HUES6 (cell line): ENCODE measurements around the gene ABHD17A.

Experiments used
- H3K27ac ChIP-seq: 2 replicates; pipeline ENCODE4 v1.7.0; 2013; ENCODE audit warnings: low read depth, mild to moderate bottlenecking, low read length, inconsistent platforms
- H3K27me3 ChIP-seq: 2 replicates; pipeline ENCODE4 v1.6.1; 2013; ENCODE audit warnings: low read length; ENCODE audit not compliant: control insufficient read depth, insufficient read depth
- H3K36me3 ChIP-seq: 2 replicates; pipeline ENCODE4 v1.6.1; 2013; ENCODE audit warnings: low read length; ENCODE audit not compliant: control insufficient read depth, insufficient read depth
- H3K4me1 ChIP-seq: 2 replicates; pipeline ENCODE4 v1.6.1; 2013; ENCODE audit warnings: low read length; ENCODE audit not compliant: control insufficient read depth, insufficient read depth
- H3K4me3 ChIP-seq: 2 replicates; pipeline ENCODE4 v1.5.1; 2013; ENCODE audit warnings: low read depth, low read length
- H3K9ac ChIP-seq: one replicate; pipeline ENCODE4 v1.6.1; 2013; ENCODE audit warnings: mild to moderate bottlenecking, low read length
- H3K9me3 ChIP-seq: 2 replicates; pipeline ENCODE4 v1.6.1; 2013; ENCODE audit warnings: low read depth, low read length; ENCODE audit not compliant: control insufficient read depth, insufficient read depth

ABHD17A gene

GRCh38 chr19:1849886-1850398 lies 35.4 kb downstream of the ABHD17A start:
- H3K4me3 ChIP-seq, result no peak overlapping the region
- H3K36me3 ChIP-seq, result no peaks in the 10 kb centered on the region
- no peak overlapping the region for H3K27ac ChIP-seq
- no peaks in the 10 kb centered on the region for H3K27me3 ChIP-seq
- no peak overlapping the region for H3K9ac ChIP-seq
- H3K4me1 ChIP-seq, result peaks cover 29% of the 10 kb centered on the region
- H3K9me3 ChIP-seq, result no peaks in the 10 kb centered on the region

DNA sequence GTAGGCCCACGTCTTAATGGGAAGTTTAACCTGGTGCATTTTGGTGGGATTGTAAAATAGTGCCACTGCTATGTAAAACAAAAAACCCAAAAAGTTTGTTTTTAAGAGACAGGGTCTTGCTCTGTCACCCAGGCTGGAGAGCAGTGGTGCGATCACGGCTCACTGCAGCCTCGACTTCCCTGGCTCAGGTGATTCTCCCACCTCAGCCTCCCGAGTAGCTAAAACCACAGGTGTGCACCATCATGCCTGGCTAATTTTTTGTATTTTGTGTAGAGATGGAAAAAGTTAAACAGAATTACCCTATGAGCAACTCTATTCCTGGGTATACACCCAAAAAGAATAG lies 36.2 kb downstream of the ABHD17A start:
- Histone ChIP-seq H3K9me3 (no peaks in the 10 kb centered on the region), H3K4me1 (peaks cover 21% of the 10 kb centered on the region), H3K9ac (peak overlapping the region; percentile 26), H3K27ac (no peak overlapping the region), H3K4me3 (peak overlapping the region; percentile 12; the same call in 1 of the 2 replicates), H3K36me3 (no peaks in the 10 kb centered on the region), H3K27me3 (no peaks in the 10 kb centered on the region)

- Histone ChIP-seq H3K27ac (peak within 1 kb of the TSS; percentile 100), H3K27me3 (no peaks in the 10 kb centered on the region), H3K4me1 (peaks cover 19% of the 10 kb centered on the region), H3K36me3 (no peaks in the 10 kb centered on the region), H3K4me3 (peak within 1 kb of the TSS; percentile 99), H3K9ac (peak within 1 kb of the TSS; percentile 100), H3K9me3 (no peaks in the 10 kb centered on the region)
These were observed 36.7 kb downstream of the ABHD17A start, which contains the start of gene REXO1 for GRCh38 chr19:1848399-1849131. Gene REXO1, minus strand, starts transcription at chr19:1848483. Its CDS starts 125 bp downstream, at chr19:1848358.

- H3K9ac ChIP-seq, result peak overlapping the region; percentile 100
- no peaks in the 10 kb centered on the region for H3K27me3 ChIP-seq
- H3K36me3 ChIP-seq, result no peaks in the 10 kb centered on the region
- peak overlapping the region; percentile 100; the same call in 1 of the 2 replicates for H3K27ac ChIP-seq
- H3K9me3 ChIP-seq, result no peaks in the 10 kb centered on the region
- H3K4me3 ChIP-seq, result peak overlapping the region; percentile 99
- peaks cover 15% of the 10 kb centered on the region for H3K4me1 ChIP-seq
These were observed 37.5 kb downstream of the ABHD17A start for GRCh38 chr19:1847684-1848398.

GRCh38 chr19:1847348-1847683 lies 38.0 kb downstream of the ABHD17A start:
- H3K27me3 ChIP-seq, result no peaks in the 10 kb centered on the region
- peaks cover 13% of the 10 kb centered on the region for H3K4me1 ChIP-seq
- H3K9me3 ChIP-seq, result no peaks in the 10 kb centered on the region
- H3K36me3 ChIP-seq, result no peaks in the 10 kb centered on the region
- H3K27ac ChIP-seq, result peak overlapping the region; percentile 100; the same call in 1 of the 2 replicates
- peak overlapping the region; percentile 100 for H3K9ac ChIP-seq
- peak overlapping the region; percentile 99 for H3K4me3 ChIP-seq

DNA sequence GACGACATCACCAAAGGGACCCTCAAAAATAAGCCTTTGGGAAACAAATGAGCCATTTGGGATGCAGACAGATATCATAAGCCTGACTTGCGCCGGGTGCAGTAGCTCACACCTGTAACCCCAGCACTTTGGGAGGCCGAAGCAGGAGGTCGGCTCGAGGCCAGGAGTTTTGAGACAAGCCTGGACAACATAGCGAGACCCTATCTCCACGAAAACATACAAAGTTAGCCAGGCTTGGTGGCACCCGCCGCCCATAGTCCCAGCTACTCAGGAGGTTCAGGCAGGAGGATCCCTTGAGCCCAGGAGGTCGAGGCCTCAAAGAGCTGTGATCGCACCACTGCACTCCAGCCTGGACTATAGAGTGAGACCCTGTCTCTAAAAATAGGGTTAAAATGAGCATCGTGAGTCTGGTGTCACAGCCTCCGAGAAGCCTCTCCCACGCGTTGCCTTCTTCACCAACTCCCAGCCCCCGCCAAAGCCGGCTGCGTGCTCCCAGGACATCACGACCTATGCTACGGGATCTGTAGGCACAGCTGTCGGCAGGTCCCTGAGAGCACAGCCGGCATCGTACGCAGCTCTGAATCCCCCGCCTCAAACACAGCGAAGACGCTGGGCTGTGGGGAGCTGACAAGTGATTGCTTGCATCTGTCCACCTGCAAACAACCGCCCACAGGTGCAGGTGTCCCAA lies 38.6 kb downstream of the ABHD17A start:
- no peak overlapping the region for H3K27ac ChIP-seq
- H3K9me3 ChIP-seq, result no peaks in the 10 kb centered on the region
- H3K36me3 ChIP-seq, result no peaks in the 10 kb centered on the region
- H3K27me3 ChIP-seq, result no peaks in the 10 kb centered on the region
- H3K4me3 ChIP-seq, result peak overlapping the region; percentile 99
- H3K9ac ChIP-seq, result peak overlapping the region; percentile 100
- H3K4me1 ChIP-seq, result peaks cover 10% of the 10 kb centered on the region

DNA sequence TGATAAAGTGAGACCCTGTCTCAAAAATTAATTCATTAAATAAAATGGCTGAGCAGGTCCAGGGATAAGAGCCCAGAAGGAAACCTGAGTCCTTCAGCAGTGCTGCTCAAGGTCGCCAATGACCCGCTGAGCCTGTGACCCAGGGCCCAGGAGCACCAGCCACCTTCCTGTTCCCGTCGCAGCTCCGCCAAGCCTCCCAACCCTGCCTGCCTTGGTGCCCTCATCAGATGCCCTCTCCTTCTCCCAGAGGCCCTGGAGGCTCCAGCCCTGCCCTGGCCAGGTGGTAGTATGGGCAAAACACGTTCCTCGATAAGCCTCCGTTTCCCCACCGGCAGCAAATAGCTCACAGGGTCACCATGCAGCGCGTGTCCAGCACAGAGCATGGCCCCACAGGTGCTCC lies 39.7 kb downstream of the ABHD17A start:
- H3K27ac ChIP-seq, result no peak overlapping the region

DNA sequence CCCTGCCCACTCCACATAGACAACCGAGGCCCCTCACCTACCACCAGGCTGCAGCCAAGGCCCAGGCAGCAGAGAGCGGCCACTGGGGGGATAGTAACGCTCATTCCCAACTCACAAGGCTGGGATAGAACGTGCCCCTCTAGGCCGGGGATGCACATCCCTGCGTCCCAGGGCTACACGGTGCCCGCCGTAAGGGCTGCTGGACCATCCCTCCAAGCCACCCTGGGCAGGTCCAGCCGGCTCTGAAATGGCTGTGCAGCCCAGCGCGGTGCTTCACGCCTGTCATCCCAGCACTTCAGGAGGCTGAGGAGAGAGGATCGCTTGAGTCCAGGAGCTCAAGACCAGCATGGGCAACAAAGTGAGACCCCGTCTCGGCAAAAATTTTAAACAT lies 40.2 kb downstream of the ABHD17A start:
- Histone ChIP-seq H3K9ac (no peak overlapping the region), H3K4me1 (peaks cover 10% of the 10 kb centered on the region), H3K27me3 (no peaks in the 10 kb centered on the region), H3K9me3 (no peaks in the 10 kb centered on the region), H3K4me3 (no peak overlapping the region), H3K27ac (no peak overlapping the region), H3K36me3 (0 out of 2 replicates have a peak, but pooled peaks cover under 1% of the 10 kb centered on the region)

More for the DNA sequence above, 39.7 kb downstream of the ABHD17A start:
- H3K9ac ChIP-seq, result no peak overlapping the region
- peaks cover 10% of the 10 kb centered on the region for H3K4me1 ChIP-seq
- no peaks in the 10 kb centered on the region for H3K27me3 ChIP-seq
- no peaks in the 10 kb centered on the region for H3K36me3 ChIP-seq
- H3K9me3 ChIP-seq, result no peaks in the 10 kb centered on the region
- H3K4me3 ChIP-seq, result no peak overlapping the region

DNA sequence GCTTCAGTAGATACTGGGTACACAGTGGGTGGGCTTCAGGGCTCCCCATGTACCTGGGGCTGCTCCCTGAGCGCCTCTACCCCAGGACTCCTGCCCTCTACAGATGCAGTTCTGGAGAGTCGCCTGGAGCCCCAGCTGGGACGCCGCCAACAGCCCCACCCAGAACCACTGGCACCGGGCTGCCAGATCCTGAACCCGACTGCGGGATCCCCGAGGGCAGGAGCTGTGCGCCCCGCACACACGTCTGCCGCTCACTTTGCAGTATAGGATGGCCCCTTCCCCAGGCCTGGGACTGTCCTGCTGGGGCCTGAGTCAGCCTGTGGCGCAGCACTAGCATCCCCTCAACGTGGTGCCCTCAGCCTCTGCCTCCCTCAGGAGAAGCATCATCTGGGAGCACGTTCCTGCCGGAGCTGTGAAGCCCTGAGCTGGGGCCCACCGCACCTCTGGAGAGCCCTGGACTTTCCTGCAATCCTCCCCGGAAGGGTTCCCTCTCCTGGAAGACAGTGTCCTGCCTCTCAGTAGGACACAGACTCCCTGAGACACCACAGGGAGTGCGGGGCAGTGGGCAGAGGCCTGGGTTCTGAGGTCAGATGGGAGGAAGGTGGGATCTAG lies 40.7 kb downstream of the ABHD17A start:
- Histone ChIP-seq H3K4me1 (peaks cover 10% of the 10 kb centered on the region), H3K36me3 (peaks cover 6% of the 10 kb centered on the region; the same call in 1 of the 2 replicates), H3K27me3 (no peaks in the 10 kb centered on the region), H3K9me3 (no peaks in the 10 kb centered on the region), H3K9ac (no peak overlapping the region), H3K27ac (no peak overlapping the region), H3K4me3 (no peak overlapping the region)

GRCh38 chr19:1843646-1844394 lies 41.5 kb downstream of the ABHD17A start:
- H3K4me1 ChIP-seq, result peaks cover 10% of the 10 kb centered on the region
- no peaks in the 10 kb centered on the region for H3K27me3 ChIP-seq
- peaks cover 7% of the 10 kb centered on the region; the same call in 1 of the 2 replicates for H3K36me3 ChIP-seq
- H3K9me3 ChIP-seq, result no peaks in the 10 kb centered on the region
- H3K4me3 ChIP-seq, result no peak overlapping the region
- no peak overlapping the region for H3K9ac ChIP-seq
- no peak overlapping the region for H3K27ac ChIP-seq
